G401.6 (cell line): ENCODE measurements around the gene ZNF263.

Source experiments
- FAIRE-seq: peaks from 2 replicates; lab custom pipeline; 2012; peaks lifted over from hg19 to GRCh38; lab: Jason Lieb, UNC

ZNF263 gene

GRCh38 chr16:3328104-3328503 lies 44.8 kb downstream of the ZNF263 start:
- no peak for FAIRE-seq

DNA sequence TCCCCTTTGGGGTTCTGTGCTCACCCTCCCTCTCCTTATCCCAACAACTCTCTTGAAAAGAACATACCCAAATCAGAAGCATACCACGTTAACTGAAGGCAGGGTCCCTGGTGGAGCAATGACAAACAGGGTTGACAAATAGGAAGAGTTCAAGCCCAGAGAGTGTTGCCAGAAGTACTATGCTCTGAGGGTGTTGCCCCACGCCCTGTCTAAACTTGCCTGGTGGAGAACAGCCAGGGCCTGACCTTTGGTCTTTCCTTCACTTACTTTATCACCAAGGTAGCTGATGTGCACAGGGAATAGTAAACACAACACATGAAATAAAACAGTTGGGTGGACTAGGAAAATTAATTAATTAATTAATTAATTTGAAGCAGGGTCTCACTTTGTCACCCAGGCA lies 45.4 kb downstream of the ZNF263 start:
- FAIRE-seq, result no peak
